Endothelial cell of umbilical vein (primary cell): Measurements from ENCODE around the gene NCOR1. TPM values are rescaled to one million over a fixed set of nuclear protein-coding genes. Genes with fewer than 3 reads are reported as not detected.

ENCODE experiments used
- BruUV-seq: library from RNA; stranded (reverse); fragments of 400-500 nt; replicated peaks from 2 replicates; lab custom pipeline; 2021; lab: Mats Ljungman, UMichigan
- CTCF ChIA-PET: fragments of 300-600, 350-600 bp; sonication (Branson Sonifier 250); formaldehyde crosslinking; loops from one replicate; lab custom pipeline; 2021; ENCODE audit warnings: antibody characterized with exemption, inconsistent platforms; lab: Charles Lee
- POLR2A ChIA-PET: fragments of 300-600, 350-600 bp; sonication (Branson Sonifier 250); formaldehyde crosslinking; loops from one replicate; lab custom pipeline; 2021; ENCODE audit warnings: antibody characterized with exemption, inconsistent platforms; lab: Charles Lee
- DNase-seq: peaks from one replicate; pipeline ENCODE4 v3.0.0-alpha.2; 2011; ENCODE audit warnings: low read depth, low spot score
- FAIRE-seq: peaks from 2 replicates; lab custom pipeline; 2011; peaks lifted over from hg19 to GRCh38; lab: Jason Lieb, UNC
- H2AFZ ChIP-seq: 2 replicates; pipeline ENCODE4 v1.6.0; 2012; ENCODE audit warnings: low read depth, low read length, control low read depth, inconsistent platforms
- H3K27ac ChIP-seq: 2 replicates; pipeline ENCODE4 v1.5.1; 2011; ENCODE audit warnings: low read depth, mild to moderate bottlenecking, control low read depth, low read length, moderate library complexity; ENCODE audit not compliant: insufficient read depth
- H3K27me3 ChIP-seq, 2 experiments: 2 replicates each; pipeline versions ENCODE4 v1.6.0 to v1.6.1; 2011; ENCODE audit warnings: low read length in 2 of 2, mixed read lengths in 1 of 2; ENCODE audit not compliant: control insufficient read depth in 2 of 2, insufficient read depth in 2 of 2
- H3K36me3 ChIP-seq, 2 experiments: 2 replicates in 1 of 2; 3 replicates in 1 of 2; pipeline ENCODE4 v1.5.1; 2011; ENCODE audit warnings: low read length in 2 of 2, mild to moderate bottlenecking in 1 of 2, moderate library complexity in 1 of 2; ENCODE audit not compliant: control insufficient read depth in 2 of 2, insufficient read depth in 2 of 2; ENCODE audit errors: extremely low read depth in 1 of 2
- H3K4me1 ChIP-seq: 3 replicates; pipeline ENCODE4 v1.5.1; 2011; ENCODE audit warnings: mild to moderate bottlenecking, low read length; ENCODE audit not compliant: control insufficient read depth, insufficient read depth; ENCODE audit errors: extremely low read depth
- H3K4me2 ChIP-seq: 2 replicates; pipeline ENCODE4 v1.6.1; 2011; ENCODE audit warnings: low read length, control low read depth, mixed read lengths; ENCODE audit not compliant: insufficient read depth
- H3K4me3 ChIP-seq, 3 experiments: fragments of 200-600 bp in 1 of 3; sonication (generic), shearing (Covaris generic) in 1 of 3; replicated peaks in 1 of 3; 2 replicates each; pipeline ENCODE4 v1.5.1; 2011 to 2016; ENCODE audit warnings: control low read depth in 3 of 3, low read length in 3 of 3, mild to moderate bottlenecking in 2 of 3, inconsistent platforms in 1 of 3, low read depth in 1 of 3, moderate library complexity in 1 of 3; ENCODE audit not compliant: insufficient read depth in 1 of 3
- H3K79me2 ChIP-seq: 2 replicates; pipeline ENCODE4 v1.6.0; 2012; ENCODE audit warnings: low read length, inconsistent platforms; ENCODE audit not compliant: control insufficient read depth, insufficient read depth
- H3K9ac ChIP-seq: replicated peaks from 2 replicates; pipeline ENCODE3; 2011; ENCODE audit warnings: low read length, control low read depth; ENCODE audit not compliant: insufficient read depth; ENCODE audit errors: extremely low read depth
- H3K9me1 ChIP-seq: replicated peaks from 3 replicates; pipeline ENCODE4 v1.6.0; 2011; ENCODE audit warnings: mild to moderate bottlenecking, low read length; ENCODE audit not compliant: control insufficient read depth, insufficient read depth; ENCODE audit errors: extremely low read depth
- H3K9me3 ChIP-seq: replicated peaks from 2 replicates; pipeline ENCODE4 v1.5.1; 2012; ENCODE audit warnings: low read length, inconsistent platforms; ENCODE audit not compliant: control insufficient read depth, insufficient read depth
- H4K20me1 ChIP-seq: replicated peaks from 2 replicates; pipeline ENCODE3; 2011; ENCODE audit warnings: mild to moderate bottlenecking, low read length; ENCODE audit not compliant: control insufficient read depth, insufficient read depth; ENCODE audit errors: extremely low read depth
- CTCF ChIP-seq, 2 donors: IDR thresholded peaks; 1 replicate in 1 of 2; 2 replicates in 1 of 2; pipeline ENCODE4 v1.5.1; 2011; ENCODE audit warnings: low read length in 2 of 2, mild to moderate bottlenecking in 2 of 2, moderate library complexity in 2 of 2, control low read depth in 1 of 2, inconsistent platforms in 1 of 2, low read depth in 1 of 2; ENCODE audit not compliant: insufficient read depth in 1 of 2; ENCODE audit errors: extremely low read depth in 1 of 2
- EZH2 ChIP-seq: IDR thresholded peaks from 2 replicates; pipeline ENCODE4 v1.6.1; 2012; ENCODE audit warnings: borderline replicate concordance, low read depth, mild to moderate bottlenecking, moderate library complexity, low read length, inconsistent platforms; ENCODE audit not compliant: severe bottlenecking
- FOS ChIP-seq: IDR thresholded peaks from 2 replicates; pipeline ENCODE4 v1.6.1; 2011; ENCODE audit warnings: mild to moderate bottlenecking, low read length, moderate library complexity, borderline replicate concordance; ENCODE audit not compliant: insufficient read depth
- GATA2 ChIP-seq: IDR thresholded peaks from 2 replicates; pipeline ENCODE4 v1.7.0; 2011; ENCODE audit warnings: low read depth, mild to moderate bottlenecking, moderate library complexity, mixed read lengths, low read length; ENCODE audit not compliant: insufficient read length, insufficient read depth
- JUN ChIP-seq: IDR thresholded peaks from 2 replicates; pipeline ENCODE4 v1.6.1; 2011; ENCODE audit warnings: borderline replicate concordance, low read depth; ENCODE audit not compliant: insufficient read length, insufficient read depth
- MAX ChIP-seq: IDR thresholded peaks from 2 replicates; pipeline ENCODE4 v1.6.1; 2011; ENCODE audit not compliant: insufficient read depth, insufficient read length
- MYC ChIP-seq: IDR thresholded peaks from one replicate; pipeline ENCODE4 v1.6.1; 2011; ENCODE audit warnings: mild to moderate bottlenecking, low read depth, low read length
- POLR2A ChIP-seq: IDR thresholded peaks from 2 replicates; pipeline ENCODE4 v1.6.1; 2012; ENCODE audit warnings: low read depth, mild to moderate bottlenecking, control low read depth, low read length
- POLR2AphosphoS5 ChIP-seq: IDR thresholded peaks from 2 replicates; pipeline ENCODE4 v1.6.1; 2012; ENCODE audit warnings: low read depth, mild to moderate bottlenecking, control low read depth, low read length, moderate library complexity; ENCODE audit not compliant: insufficient read depth
- dilution Hi-C: fragments of 300-500 bp; cut with MboI; formaldehyde crosslinking; loops from one replicate; pipeline ENCODE4 v1.15.0; 2019; ENCODE audit warnings: low sequenced_read_pairs; ENCODE audit not compliant: extremely low pct_ligation_motif_present
- intact Hi-C: fragments of 100-400 bp; cut with micrococcal nuclease; formaldehyde crosslinking; loops from one replicate; pipeline ENCODE4 v1.10.0; 2022
- polyA plus RNA-seq, 4 experiments: library from polyadenylated mRNA; depleted of rRNA in 3 of 4; stranded (reverse) in 3 of 4; unstranded in 1 of 4; fragments of >200 nt; gene quantifications; 2 replicates each; pipeline versions ENCODE4 v1.2.1 to v1.2.3, GENCODE V29; 2011 to 2012; ENCODE audit warnings: missing spikeins in 1 of 4
- total RNA-seq: library from RNA; stranded (reverse); gene quantifications from 2 replicates; pipeline ENCODE4 v1.2.3, GENCODE V29; 2021

The NCOR1 gene
- total and polyA plus RNA-seq, 2 donors (not counting 3 experiments of a cell fraction or from before 2014, with no cell fraction given): 90.0 to 134 TPM

DNA sequence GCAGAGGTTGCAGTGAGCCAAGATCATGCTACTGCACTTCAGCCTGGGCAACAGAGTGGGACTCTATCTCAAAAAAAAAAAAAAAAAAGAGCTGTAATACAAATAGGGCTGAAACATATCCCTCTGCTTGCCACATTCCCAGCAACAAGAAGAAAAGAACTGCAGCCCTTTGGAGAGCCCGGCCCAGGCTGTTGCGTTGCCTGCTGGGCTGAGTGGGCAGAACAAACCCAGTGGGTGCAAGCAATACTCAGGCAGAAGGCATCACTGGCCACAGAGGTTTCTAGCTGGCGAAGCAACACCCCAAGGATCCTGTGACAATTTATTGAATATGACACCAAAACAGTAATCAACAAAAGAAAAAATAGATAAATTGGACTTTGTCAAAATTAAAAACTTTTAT, 45.7 kb upstream of the NCOR1 start:
- CTCF ChIA-PET: interaction anchor here (0.8 to 1.3 kb wide), 4 partner anchors 10 to 103 kb away, joined by 3 to 4 read pairs (median 3); no protein-coding TSS in a partner anchor
- POLR2A ChIA-PET: no interaction called here
- dilution Hi-C loops: no loop called here

More for the DNA sequence above, 45.7 kb upstream of the NCOR1 start:
- TF ChIP-seq MAX: no peak
- no peak for TF ChIP-seq MYC
- TF ChIP-seq EZH2: no peak
- TF ChIP-seq POLR2AphosphoS5: no peak
- TF ChIP-seq CTCF (IDR thresholded peaks at IDR 0.05; ENCODE audit: extremely low read depth in 1 of 2, insufficient read depth in 1 of 2, low read depth in 1 of 2, low read length in 2 of 2): no peak
- TF ChIP-seq POLR2A: no peak
- no peak for TF ChIP-seq FOS
- no peak for TF ChIP-seq GATA2
- no peak for TF ChIP-seq JUN
- no peak overlapping the region for H3K4me2 ChIP-seq
- DNase-seq (no peak), FAIRE-seq (no peak)
- no peak overlapping the region for H3K9ac ChIP-seq
- BruUV-seq: no TSS peak
- no peak overlapping the region for H2AFZ ChIP-seq
- H4K20me1 ChIP-seq: no peaks in the 10 kb centered on the region
- H3K36me3 ChIP-seq: no peaks in the 10 kb centered on the region
- no peaks in the 10 kb centered on the region for H3K9me1 ChIP-seq
- no peaks in the 10 kb centered on the region for H3K9me3 ChIP-seq
- H3K27me3 ChIP-seq: no peaks in the 10 kb centered on the region
- H3K27ac ChIP-seq: no peak overlapping the region
- no peak overlapping the region for H3K4me3 ChIP-seq
- H3K79me2 ChIP-seq: no peaks in the 10 kb centered on the region
- no peaks in the 10 kb centered on the region for H3K4me1 ChIP-seq
- intact Hi-C loops: no loop called here
